IPS-18a (cell line): ENCODE data around the gene FRMD4A.

Experiments used
- H3K27ac ChIP-seq: one replicate; pipeline ENCODE4 v1.5.1; 2013; ENCODE audit warnings: low read length
- H3K27me3 ChIP-seq: one replicate; pipeline ENCODE4 v1.6.1; 2013; ENCODE audit warnings: mild to moderate bottlenecking, low read length; ENCODE audit not compliant: control insufficient read depth, insufficient read depth
- H3K36me3 ChIP-seq: one replicate; pipeline ENCODE4 v1.6.1; 2013; ENCODE audit warnings: low read depth, low read length; ENCODE audit not compliant: control insufficient read depth
- H3K4me1 ChIP-seq: one replicate; pipeline ENCODE4 v1.6.1; 2013; ENCODE audit warnings: low read depth, low read length; ENCODE audit not compliant: control insufficient read depth
- H3K4me3 ChIP-seq: one replicate; pipeline ENCODE4 v1.5.1; 2013; ENCODE audit warnings: low read length
- H3K9ac ChIP-seq: one replicate; pipeline ENCODE4 v1.6.1; 2013; ENCODE audit warnings: mild to moderate bottlenecking, low read length, moderate library complexity
- H3K9me3 ChIP-seq: one replicate; pipeline ENCODE4 v1.6.1; 2013; ENCODE audit warnings: low read depth, low read length; ENCODE audit not compliant: control insufficient read depth

The FRMD4A gene

GRCh38 chr10:13643016-13643415, 687.7 kb downstream of the FRMD4A start:
- peaks cover 4% of the 10 kb centered on the region for H3K9me3 ChIP-seq
- H3K9ac ChIP-seq = no peak overlapping the region
- peaks cover 18% of the 10 kb centered on the region for H3K36me3 ChIP-seq
- H3K4me1 ChIP-seq = no peaks in the 10 kb centered on the region
- no peak overlapping the region for H3K27ac ChIP-seq
- H3K27me3 ChIP-seq = no peaks in the 10 kb centered on the region
- no peak overlapping the region for H3K4me3 ChIP-seq

DNA sequence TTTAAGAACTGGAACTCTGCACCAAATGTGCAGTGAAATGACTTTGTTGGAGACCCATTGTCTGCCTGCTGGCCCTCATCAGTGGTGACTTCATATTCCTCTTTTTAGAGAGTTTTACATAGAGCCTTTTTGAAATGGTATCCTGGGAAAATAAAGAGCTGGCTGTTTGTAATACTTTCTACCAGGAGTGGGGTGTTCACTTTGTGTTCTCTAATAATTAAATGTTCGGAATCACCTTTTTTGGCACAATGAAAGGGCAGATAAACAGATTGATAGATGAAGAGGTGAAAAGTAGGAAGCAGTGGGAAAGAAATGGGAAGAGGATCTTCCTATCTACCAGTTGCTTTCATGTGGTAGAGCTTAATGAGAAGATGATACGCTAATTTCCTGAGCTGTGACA, 688.4 kb downstream of the FRMD4A start:
- Histone ChIP-seq H3K4me3 (no peak overlapping the region), H3K36me3 (peaks cover 16% of the 10 kb centered on the region)

GRCh38 chr10:13637894-13638293, 692.8 kb downstream of the FRMD4A start:
- Histone ChIP-seq H3K4me1 (no peaks in the 10 kb centered on the region), H3K27me3 (no peaks in the 10 kb centered on the region), H3K27ac (no peak overlapping the region), H3K9me3 (peaks cover 4% of the 10 kb centered on the region), H3K9ac (no peak overlapping the region), H3K4me3 (no peak overlapping the region), H3K36me3 (no peaks in the 10 kb centered on the region)

More for the DNA sequence above, 688.4 kb downstream of the FRMD4A start:
- Histone ChIP-seq H3K27me3 (no peaks in the 10 kb centered on the region), H3K9ac (no peak overlapping the region), H3K9me3 (peaks cover 4% of the 10 kb centered on the region), H3K4me1 (no peaks in the 10 kb centered on the region), H3K27ac (no peak overlapping the region)

DNA sequence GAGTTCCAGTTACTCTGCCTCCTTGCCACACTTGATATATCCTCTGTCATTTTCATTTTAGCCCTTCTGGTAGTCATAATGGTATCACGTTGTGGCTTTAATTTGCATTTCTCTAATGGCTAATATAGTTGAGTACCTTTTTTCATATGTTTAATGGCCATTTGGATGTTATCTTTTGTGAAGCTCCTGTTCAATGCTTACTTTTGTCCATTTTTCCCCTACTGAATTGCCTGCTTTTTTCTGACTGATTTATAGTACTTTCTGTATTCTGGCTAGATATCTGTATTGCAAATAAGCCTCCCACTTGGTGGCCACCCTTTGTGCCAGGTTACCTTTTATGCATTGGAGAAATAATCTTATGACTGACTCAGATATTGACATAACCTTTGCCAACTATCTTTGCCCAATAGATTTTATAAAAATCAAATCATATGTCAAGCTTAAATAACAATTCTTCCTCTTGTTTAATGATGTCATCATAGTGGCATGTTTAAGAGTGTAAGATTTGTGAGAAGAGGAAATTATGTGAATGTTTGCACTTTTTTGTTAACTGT, 693.3 kb downstream of the FRMD4A start:
- H3K36me3 ChIP-seq = no peaks in the 10 kb centered on the region
- no peak overlapping the region for H3K27ac ChIP-seq

DNA sequence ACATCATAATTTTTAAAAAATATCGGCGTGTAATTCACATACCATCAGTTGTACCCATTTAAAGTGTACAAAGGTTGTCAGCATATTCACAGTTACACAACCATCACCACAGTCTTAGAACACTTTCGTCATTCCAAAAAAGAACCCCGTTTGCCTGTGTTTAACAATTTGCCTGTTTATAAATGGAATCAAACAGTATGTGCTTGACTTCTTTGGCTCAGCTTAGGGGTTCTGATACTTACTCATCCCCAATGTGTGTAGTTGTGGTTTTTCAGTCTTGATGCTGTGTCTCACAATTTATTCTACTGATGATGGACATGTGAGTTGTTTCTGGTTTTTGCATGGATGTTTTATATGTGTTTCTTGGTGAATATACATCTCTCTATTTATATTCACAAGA, 693.9 kb downstream of the FRMD4A start:
- H3K27me3 ChIP-seq = no peaks in the 10 kb centered on the region
- no peak overlapping the region for H3K4me3 ChIP-seq
- no peak overlapping the region for H3K27ac ChIP-seq
- no peaks in the 10 kb centered on the region for H3K4me1 ChIP-seq
- H3K9me3 ChIP-seq = peaks cover under 1% of the 10 kb centered on the region
- H3K36me3 ChIP-seq = no peaks in the 10 kb centered on the region
- no peak overlapping the region for H3K9ac ChIP-seq

More for the DNA sequence above, 693.3 kb downstream of the FRMD4A start:
- H3K9ac ChIP-seq = no peak overlapping the region
- no peaks in the 10 kb centered on the region for H3K4me1 ChIP-seq
- no peaks in the 10 kb centered on the region for H3K27me3 ChIP-seq
- H3K4me3 ChIP-seq = no peak overlapping the region
- peaks cover 4% of the 10 kb centered on the region for H3K9me3 ChIP-seq

DNA sequence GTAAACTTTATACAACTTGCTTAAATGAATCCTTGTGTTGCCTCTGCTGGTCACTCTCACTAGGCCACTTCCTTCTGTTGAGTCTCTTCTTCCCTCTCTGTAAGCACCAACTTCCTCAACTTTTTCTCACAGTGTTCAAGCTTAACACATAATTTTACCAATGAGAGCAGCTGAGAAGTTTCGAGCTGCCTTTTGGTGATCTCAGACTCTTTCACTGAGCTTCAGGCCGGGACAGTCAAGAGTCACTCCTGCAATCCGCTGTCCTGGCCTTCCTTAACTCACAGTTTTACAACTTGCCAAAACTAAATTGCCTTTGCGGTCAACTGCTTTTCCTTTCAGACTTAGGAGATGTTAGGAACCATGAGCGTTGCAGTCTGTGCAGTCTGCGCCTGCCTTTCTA, 696.5 kb downstream of the FRMD4A start:
- H3K36me3 ChIP-seq = no peaks in the 10 kb centered on the region
- H3K4me3 ChIP-seq = no peak overlapping the region
- H3K9ac ChIP-seq = no peak overlapping the region
- H3K27ac ChIP-seq = no peak overlapping the region
- H3K27me3 ChIP-seq = no peaks in the 10 kb centered on the region
- H3K9me3 ChIP-seq = no peaks in the 10 kb centered on the region
- H3K4me1 ChIP-seq = no peaks in the 10 kb centered on the region

DNA sequence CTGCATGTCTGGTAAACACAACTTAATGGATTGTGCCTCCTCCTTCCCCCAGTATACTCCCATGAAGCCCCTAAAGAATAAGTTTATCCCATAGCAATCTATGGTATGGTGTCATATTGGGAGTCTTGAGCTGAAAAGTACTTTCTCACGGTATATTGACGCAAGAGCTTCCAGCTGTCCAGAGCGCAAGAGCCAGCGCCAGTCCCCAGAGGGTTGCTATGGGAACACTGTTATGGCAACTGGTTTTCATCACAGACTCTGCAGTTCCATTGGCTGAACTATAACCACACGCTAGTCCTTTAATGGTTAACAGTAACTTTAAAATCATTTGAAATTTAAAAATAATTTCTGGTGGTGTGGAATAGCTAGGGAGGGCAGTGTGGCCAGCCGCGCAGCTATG, 697.0 kb downstream of the FRMD4A start:
- no peaks in the 10 kb centered on the region for H3K36me3 ChIP-seq
- H3K27me3 ChIP-seq = no peaks in the 10 kb centered on the region
- H3K4me1 ChIP-seq = no peaks in the 10 kb centered on the region
- H3K9ac ChIP-seq = no peak overlapping the region
- no peak overlapping the region for H3K4me3 ChIP-seq
- H3K9me3 ChIP-seq = no peaks in the 10 kb centered on the region
- no peak overlapping the region for H3K27ac ChIP-seq

GRCh38 chr10:13632884-13633440, 697.8 kb downstream of the FRMD4A start:
- H3K27ac ChIP-seq = no peak overlapping the region
- no peaks in the 10 kb centered on the region for H3K36me3 ChIP-seq
- H3K9me3 ChIP-seq = no peaks in the 10 kb centered on the region
- peaks cover 3% of the 10 kb centered on the region for H3K4me1 ChIP-seq
- no peaks in the 10 kb centered on the region for H3K27me3 ChIP-seq
- H3K4me3 ChIP-seq = no peak overlapping the region
- H3K9ac ChIP-seq = no peak overlapping the region

- no peak overlapping the region for H3K27ac ChIP-seq
- H3K4me1 ChIP-seq = peaks cover 8% of the 10 kb centered on the region
- no peak overlapping the region for H3K9ac ChIP-seq
- no peaks in the 10 kb centered on the region for H3K27me3 ChIP-seq
- no peak overlapping the region for H3K4me3 ChIP-seq
- no peaks in the 10 kb centered on the region for H3K9me3 ChIP-seq
- H3K36me3 ChIP-seq = no peaks in the 10 kb centered on the region
These were observed 698.3 kb downstream of the FRMD4A start for GRCh38 chr10:13632440-13632839.

- H3K27ac ChIP-seq = no peak overlapping the region
- no peaks in the 10 kb centered on the region for H3K36me3 ChIP-seq
These were observed 699.1 kb downstream of the FRMD4A start for GRCh38 chr10:13631594-13631993.

GRCh38 chr10:13630231-13630630, 700.5 kb downstream of the FRMD4A start:
- Histone ChIP-seq H3K27ac (no peak overlapping the region), H3K36me3 (no peaks in the 10 kb centered on the region), H3K4me1 (peaks cover 11% of the 10 kb centered on the region), H3K9me3 (no peaks in the 10 kb centered on the region), H3K27me3 (no peaks in the 10 kb centered on the region), H3K4me3 (no peak overlapping the region), H3K9ac (no peak overlapping the region)

More at GRCh38 chr10:13631594-13631993, 699.1 kb downstream of the FRMD4A start:
- Histone ChIP-seq H3K4me3 (no peak overlapping the region), H3K27me3 (no peaks in the 10 kb centered on the region), H3K9me3 (no peaks in the 10 kb centered on the region), H3K4me1 (peaks cover 11% of the 10 kb centered on the region), H3K9ac (no peak overlapping the region)

- Histone ChIP-seq H3K9me3 (no peaks in the 10 kb centered on the region), H3K27ac (no peak overlapping the region)
These were observed 701.6 kb downstream of the FRMD4A start for GRCh38 chr10:13629116-13629515.

More at GRCh38 chr10:13629116-13629515, 701.6 kb downstream of the FRMD4A start:
- H3K36me3 ChIP-seq = no peaks in the 10 kb centered on the region
- peaks cover 11% of the 10 kb centered on the region for H3K4me1 ChIP-seq
- H3K9ac ChIP-seq = no peak overlapping the region
- H3K4me3 ChIP-seq = no peak overlapping the region
- no peaks in the 10 kb centered on the region for H3K27me3 ChIP-seq
